ENCODE results near the gene SHFL. TPM values are rescaled to one million over a fixed set of nuclear protein-coding genes. Genes with fewer than 3 reads are reported as not detected.
A peak's percentile ranks its signal among the peaks of the same experiment; 100 is the strongest.

SHFL gene
- polyA plus RNA-seq, 3 donors: 12.6 to 106 (median 17.6) TPM

DNA sequence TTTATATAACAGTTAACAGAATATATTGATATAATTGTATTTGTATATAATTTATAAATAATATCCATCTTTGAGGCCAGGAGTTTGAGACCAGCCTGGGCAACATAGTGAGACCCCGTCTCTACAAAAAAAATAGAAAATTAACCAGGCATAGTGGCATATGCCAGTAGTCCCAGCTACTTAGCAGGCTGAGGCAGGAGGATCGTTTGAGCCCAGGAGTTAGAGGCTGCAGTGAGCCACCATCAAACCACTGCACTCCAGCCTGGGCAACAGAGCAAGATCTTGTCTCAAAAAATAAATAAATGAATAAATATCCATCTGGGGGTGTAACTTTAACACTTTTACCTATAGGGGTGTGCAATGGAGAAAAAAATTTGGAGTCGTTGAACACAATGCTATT, 1.3 kb upstream of the SHFL start:
- Histone ChIP-seq H3K4me1 (ENCODE audit: control insufficient read depth in 1 of 2, insufficient read depth in 2 of 2, low read length in 2 of 2) (peaks cover 9 to 20% of the 10 kb centered on the region in 2 donors), H2AFZ (ENCODE audit: insufficient read depth, low read depth, low read length, poor library complexity, severe bottlenecking) (no peak overlapping the region), H3K79me2 (ENCODE audit: insufficient read depth, low read length) (no peaks in the 10 kb centered on the region), H3K27me3 (ENCODE audit: control insufficient read depth in 2 of 2, insufficient read depth in 2 of 2, low read length in 2 of 2) (no peaks in the 10 kb centered on the region), H3K4me2 (replicated peaks; ENCODE audit: extremely low read depth, low read length, poor library complexity, severe bottlenecking) (no peak overlapping the region), H4K20me1 (ENCODE audit: insufficient read depth, low read length) (peaks cover 12% of the 10 kb centered on the region), H3K27ac (ENCODE audit: low read depth in 1 of 2, low read length in 2 of 2) (no peak overlapping the region), H3K9ac (ENCODE audit: insufficient read depth, low read length, poor library complexity, severe bottlenecking) (no peak overlapping the region), H3K4me3 (replicated peaks in 1 of 3; ENCODE audit: low read depth in 2 of 3, low read length in 3 of 3) (no peak overlapping the region), H3K9me3 (replicated peaks in 1 of 2; ENCODE audit: control insufficient read depth in 1 of 2, insufficient read depth in 1 of 2, low read length in 2 of 2) (no peaks in the 10 kb centered on the region), H3K36me3 (replicated peaks in 1 of 2; ENCODE audit: control insufficient read depth in 1 of 2, insufficient read depth in 2 of 2, low read length in 2 of 2) (peaks cover 9% of the 10 kb centered on the region in 2 donors)
- 100% methylated on average over 2 of the region's 3 CpGs for WGBS (ENCODE audit: insufficient coverage)
- intact Hi-C loops (cut with micrococcal nuclease): no loop called here
- TF ChIP-seq, protein P1, sequence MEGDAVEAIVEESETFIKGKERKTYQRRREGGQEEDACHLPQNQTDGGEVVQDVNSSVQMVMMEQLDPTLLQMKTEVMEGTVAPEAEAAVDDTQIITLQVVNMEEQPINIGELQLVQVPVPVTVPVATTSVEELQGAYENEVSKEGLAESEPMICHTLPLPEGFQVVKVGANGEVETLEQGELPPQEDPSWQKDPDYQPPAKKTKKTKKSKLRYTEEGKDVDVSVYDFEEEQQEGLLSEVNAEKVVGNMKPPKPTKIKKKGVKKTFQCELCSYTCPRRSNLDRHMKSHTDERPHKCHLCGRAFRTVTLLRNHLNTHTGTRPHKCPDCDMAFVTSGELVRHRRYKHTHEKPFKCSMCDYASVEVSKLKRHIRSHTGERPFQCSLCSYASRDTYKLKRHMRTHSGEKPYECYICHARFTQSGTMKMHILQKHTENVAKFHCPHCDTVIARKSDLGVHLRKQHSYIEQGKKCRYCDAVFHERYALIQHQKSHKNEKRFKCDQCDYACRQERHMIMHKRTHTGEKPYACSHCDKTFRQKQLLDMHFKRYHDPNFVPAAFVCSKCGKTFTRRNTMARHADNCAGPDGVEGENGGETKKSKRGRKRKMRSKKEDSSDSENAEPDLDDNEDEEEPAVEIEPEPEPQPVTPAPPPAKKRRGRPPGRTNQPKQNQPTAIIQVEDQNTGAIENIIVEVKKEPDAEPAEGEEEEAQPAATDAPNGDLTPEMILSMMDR (IDR thresholded peaks at IDR 0.05): no peak
- no peak overlapping the region for H3K27ac Mint-ChIP-seq
- H3K4me1 Mint-ChIP-seq: peaks cover 9% of the 10 kb centered on the region
- peak overlapping the region in 1 of 2 donors; percentile 86 for H3K4me3 Mint-ChIP-seq
- H3K9me3 Mint-ChIP-seq: peaks cover 0 to 1% (median 0%) of the 10 kb centered on the region in 7 donors
- peaks cover 7 to 16% (median 7%) of the 10 kb centered on the region in 3 donors for H3K27me3 Mint-ChIP-seq (ENCODE audit: low read depth in 3 of 3)
- DNase-seq: no peak
- H3K36me3 Mint-ChIP-seq: peaks cover 9% of the 10 kb centered on the region in 2 donors

DNA sequence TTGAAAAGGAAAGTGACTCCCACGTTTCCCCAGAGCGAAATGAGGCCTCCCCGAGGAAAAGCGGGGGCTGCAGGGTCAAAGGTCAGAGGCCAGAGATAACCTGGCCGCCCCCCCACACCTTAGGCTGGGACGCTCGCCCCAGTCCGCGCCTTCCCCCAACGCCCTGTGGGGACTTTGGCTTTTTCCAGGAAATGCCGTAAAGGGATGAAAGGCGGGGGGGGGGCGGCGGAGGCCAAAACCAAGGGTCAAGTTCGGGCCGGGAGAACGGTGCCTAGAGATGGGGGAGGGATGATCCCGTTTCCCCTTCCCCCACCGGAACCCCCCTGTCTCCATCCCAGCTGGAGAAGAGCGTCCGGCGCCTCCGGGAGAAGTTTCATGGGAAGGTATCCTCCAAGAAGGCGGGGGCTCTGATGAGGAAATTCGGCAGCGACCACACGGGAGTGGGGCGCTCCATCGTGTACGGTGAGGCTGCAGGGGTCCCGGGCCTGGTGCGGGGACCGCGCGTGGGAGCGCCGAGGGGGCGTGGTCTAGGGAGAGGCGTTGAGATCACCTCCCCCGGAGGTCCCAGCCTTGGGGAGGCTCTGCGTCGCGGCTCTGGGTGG, 575 bp downstream of the SHFL start:
- Histone ChIP-seq H3K36me3 (replicated peaks in 1 of 2; ENCODE audit: control insufficient read depth in 1 of 2, insufficient read depth in 2 of 2, low read length in 2 of 2) (peaks cover 21 to 28% of the 10 kb centered on the region in 2 donors), H3K9me3 (replicated peaks in 1 of 2; ENCODE audit: control insufficient read depth in 1 of 2, insufficient read depth in 1 of 2, low read length in 2 of 2) (no peaks in the 10 kb centered on the region), H3K9ac (ENCODE audit: insufficient read depth, low read length, poor library complexity, severe bottlenecking) (peak overlapping the region; percentile 80), H4K20me1 (ENCODE audit: insufficient read depth, low read length) (peaks cover 12% of the 10 kb centered on the region), H3K4me3 (replicated peaks in 1 of 3; ENCODE audit: low read depth in 2 of 3, low read length in 3 of 3) (peak overlapping the region; percentile 89 to 95 (median 89)), H3K79me2 (ENCODE audit: insufficient read depth, low read length) (no peaks in the 10 kb centered on the region), H3K27ac (ENCODE audit: low read depth in 1 of 2, low read length in 2 of 2) (peak overlapping the region in 1 of 2 donors; percentile 78), H3K27me3 (ENCODE audit: control insufficient read depth in 2 of 2, insufficient read depth in 2 of 2, low read length in 2 of 2) (no peaks in the 10 kb centered on the region), H3K4me2 (replicated peaks; ENCODE audit: extremely low read depth, low read length, poor library complexity, severe bottlenecking) (peak overlapping the region; percentile 87), H3K4me1 (ENCODE audit: control insufficient read depth in 1 of 2, insufficient read depth in 2 of 2, low read length in 2 of 2) (peaks cover 9 to 20% of the 10 kb centered on the region in 2 donors), H2AFZ (ENCODE audit: insufficient read depth, low read depth, low read length, poor library complexity, severe bottlenecking) (peak overlapping the region; percentile 90)
- Mint-ChIP-seq H3K9me3 (peaks cover 0 to 1% (median 0%) of the 10 kb centered on the region in 7 donors), H3K4me1 (peaks cover 7% of the 10 kb centered on the region), H3K36me3 (peaks cover 21 to 24% of the 10 kb centered on the region in 2 donors), H3K4me3 (peak overlapping the region; percentile 85 to 86), H3K27ac (peak overlapping the region in 3 of 7 donors; percentile 54 to 77 (median 55)), H3K27me3 (ENCODE audit: low read depth in 3 of 3) (peaks cover 5 to 8% (median 7%) of the 10 kb centered on the region in 3 donors)
- 1% methylated on average over 18 of the region's 43 CpGs for WGBS (ENCODE audit: insufficient coverage)
- TF ChIP-seq, protein P1 (IDR thresholded peaks at IDR 0.05): no peak
- DNase-seq: no peak
- intact Hi-C loops (cut with micrococcal nuclease): no loop called here
